Activated effector memory CD4-positive, alpha-beta T cell treated with anti-CD3 and anti-CD28 coated beads, Interleukin-2, amount 50 U/mL, for 16 hours (primary cell): ENCODE measurements around the gene SCGB1A1.
A peak's percentile ranks its signal among the peaks of the same experiment; 100 is the strongest.
"Not testable (repeated sequence)": the region's sequence is repeated elsewhere in the genome, so short reads cannot be mapped to it uniquely, and the experiment has no call there.

Source experiments
- DNase-seq: peaks from one replicate; pipeline ENCODE4 v3.0.0-alpha.2; 2020

Gene SCGB1A1

GRCh38 chr11:62418733-62419132 is at the start of gene SCGB1A1:
Gene SCGB1A1 (plus strand): TSS chr11:62419033. CDS start chr11:62419096, 63 bp downstream.
- DNase-seq: no peak

GRCh38 chr11:62370743-62371440 is 47.9 kb upstream of the SCGB1A1 start:
- peak; percentile 80 for DNase-seq

GRCh38 chr11:62372871-62373270 is 46.0 kb upstream of the SCGB1A1 start:
- DNase-seq: no peak

GRCh38 chr11:62373464-62374119 is 45.2 kb upstream of the SCGB1A1 start:
- no peak for DNase-seq

GRCh38 chr11:62374801-62375200 is 44.0 kb upstream of the SCGB1A1 start:
- DNase-seq: no peak

GRCh38 chr11:62378459-62379063 is 40.3 kb upstream of the SCGB1A1 start:
- DNase-seq: not testable (repeated sequence)

GRCh38 chr11:62379586-62379985 is 39.2 kb upstream of the SCGB1A1 start:
- DNase-seq: not testable (repeated sequence)

- peak; percentile 72 for DNase-seq
Observed at GRCh38 chr11:62380821-62381245, 38.0 kb upstream of the SCGB1A1 start.

GRCh38 chr11:62383822-62384221 is 35.0 kb upstream of the SCGB1A1 start:
- peak; percentile 16 for DNase-seq

GRCh38 chr11:62386083-62386482 is 32.8 kb upstream of the SCGB1A1 start:
- peak; percentile 57 for DNase-seq

- peak; percentile 6 for DNase-seq
Observed at GRCh38 chr11:62387381-62387780, 31.5 kb upstream of the SCGB1A1 start.

- DNase-seq: peak; percentile 21
Observed at GRCh38 chr11:62388999-62389398, 29.8 kb upstream of the SCGB1A1 start.

GRCh38 chr11:62390237-62390636 is 28.6 kb upstream of the SCGB1A1 start:
- peak; percentile 53 for DNase-seq

GRCh38 chr11:62390722-62391121 is 28.1 kb upstream of the SCGB1A1 start:
- no peak for DNase-seq

- no peak for DNase-seq
Observed at GRCh38 chr11:62391642-62392425, 27.0 kb upstream of the SCGB1A1 start.

- DNase-seq: no peak
Observed at GRCh38 chr11:62392506-62392905, 26.3 kb upstream of the SCGB1A1 start.

GRCh38 chr11:62393061-62393611 is 25.7 kb upstream of the SCGB1A1 start:
- DNase-seq: no peak

GRCh38 chr11:62393735-62394134 is 25.1 kb upstream of the SCGB1A1 start:
- DNase-seq: no peak

GRCh38 chr11:62394825-62395538 is 23.9 kb upstream of the SCGB1A1 start:
- peak; percentile 78 for DNase-seq

- DNase-seq: no peak
Observed at GRCh38 chr11:62395885-62396551, 22.8 kb upstream of the SCGB1A1 start.
